CD4-positive, alpha-beta T cell treated with Interleukin-10 for 1 hour (primary cell): ENCODE results near the gene HES7.
"Not testable (repeated sequence)": the region's sequence is repeated elsewhere in the genome, so short reads cannot be mapped to it uniquely, and the experiment has no call there.

Source experiments
- DNase-seq: peaks from one replicate; pipeline ENCODE4 v3.0.0-alpha.2; 2020

The HES7 gene

GRCh38 chr17:8121681-8122421 is 2.1 kb downstream of the HES7 start:
- DNase-seq, result peak; percentile 55

GRCh38 chr17:8121407-8121680 is 2.6 kb downstream of the HES7 start:
- no peak for DNase-seq

- peak; percentile 75 for DNase-seq
Observed at GRCh38 chr17:8120520-8121406, 3.1 kb downstream of the HES7 start.

- peak; percentile 94 for DNase-seq
Observed at GRCh38 chr17:8119581-8120519, 4.1 kb downstream of the HES7 start.

- peak; percentile 90 for DNase-seq
Observed at GRCh38 chr17:8118769-8119580, 4.9 kb downstream of the HES7 start.

GRCh38 chr17:8117980-8118768 is 5.7 kb downstream of the HES7 start, which contains the start of gene ALOXE3:
ALOXE3 (minus strand) TSS chr17:8118514; CDS start chr17:8117990, 524 bp downstream.
- no peak for DNase-seq

GRCh38 chr17:8117367-8117979 is 6.4 kb downstream of the HES7 start:
- no peak for DNase-seq

- no peak for DNase-seq
Observed at GRCh38 chr17:8116776-8117175, 7.1 kb downstream of the HES7 start.

- DNase-seq, result no peak
Observed at GRCh38 chr17:8110907-8111306, 13.0 kb downstream of the HES7 start.

GRCh38 chr17:8110456-8110804 is 13.5 kb downstream of the HES7 start:
- DNase-seq, result no peak

GRCh38 chr17:8109661-8110455 is 14.0 kb downstream of the HES7 start:
- DNase-seq, result peak; percentile 83

- no peak for DNase-seq
Observed at GRCh38 chr17:8108972-8109660, 14.8 kb downstream of the HES7 start.

- DNase-seq, result not testable (repeated sequence)
Observed at GRCh38 chr17:8106980-8107379, 16.9 kb downstream of the HES7 start.

GRCh38 chr17:8105957-8106398 is 17.9 kb downstream of the HES7 start:
- no peak for DNase-seq

- no peak for DNase-seq
Observed at GRCh38 chr17:8104911-8105310, 19.0 kb downstream of the HES7 start.

GRCh38 chr17:8103549-8103948 is 20.4 kb downstream of the HES7 start:
- no peak for DNase-seq

GRCh38 chr17:8101721-8102120 is 22.2 kb downstream of the HES7 start:
- no peak for DNase-seq

- no peak for DNase-seq
Observed at GRCh38 chr17:8100763-8101162, 23.1 kb downstream of the HES7 start.

GRCh38 chr17:8100111-8100510 is 23.8 kb downstream of the HES7 start:
- no peak for DNase-seq
